Endothelial cell of umbilical vein (primary cell): Measurements from ENCODE around the gene LRRC53. TPM values are rescaled to one million over a fixed set of nuclear protein-coding genes. Genes with fewer than 3 reads are reported as not detected.

Experiments used
- BruUV-seq: library from RNA; stranded (reverse); fragments of 400-500 nt; replicated peaks from 2 replicates; lab custom pipeline; 2021; lab: Mats Ljungman, UMichigan
- CTCF ChIA-PET: fragments of 300-600, 350-600 bp; sonication (Branson Sonifier 250); formaldehyde crosslinking; loops from one replicate; lab custom pipeline; 2021; ENCODE audit warnings: antibody characterized with exemption, inconsistent platforms; lab: Charles Lee
- POLR2A ChIA-PET: fragments of 300-600, 350-600 bp; sonication (Branson Sonifier 250); formaldehyde crosslinking; loops from one replicate; lab custom pipeline; 2021; ENCODE audit warnings: antibody characterized with exemption, inconsistent platforms; lab: Charles Lee
- DNase-seq: peaks from one replicate; pipeline ENCODE4 v3.0.0-alpha.2; 2011; ENCODE audit warnings: low read depth, low spot score
- FAIRE-seq: peaks from 2 replicates; lab custom pipeline; 2011; peaks lifted over from hg19 to GRCh38; lab: Jason Lieb, UNC
- H2AFZ ChIP-seq: 2 replicates; pipeline ENCODE4 v1.6.0; 2012; ENCODE audit warnings: low read depth, low read length, control low read depth, inconsistent platforms
- H3K27ac ChIP-seq: 2 replicates; pipeline ENCODE4 v1.5.1; 2011; ENCODE audit warnings: low read depth, mild to moderate bottlenecking, control low read depth, low read length, moderate library complexity; ENCODE audit not compliant: insufficient read depth
- H3K27me3 ChIP-seq, 2 experiments: 2 replicates each; pipeline versions ENCODE4 v1.6.0 to v1.6.1; 2011; ENCODE audit warnings: low read length in 2 of 2, mixed read lengths in 1 of 2; ENCODE audit not compliant: control insufficient read depth in 2 of 2, insufficient read depth in 2 of 2
- H3K36me3 ChIP-seq, 2 experiments: 2 replicates in 1 of 2; 3 replicates in 1 of 2; pipeline ENCODE4 v1.5.1; 2011; ENCODE audit warnings: low read length in 2 of 2, mild to moderate bottlenecking in 1 of 2, moderate library complexity in 1 of 2; ENCODE audit not compliant: control insufficient read depth in 2 of 2, insufficient read depth in 2 of 2; ENCODE audit errors: extremely low read depth in 1 of 2
- H3K4me1 ChIP-seq: 3 replicates; pipeline ENCODE4 v1.5.1; 2011; ENCODE audit warnings: mild to moderate bottlenecking, low read length; ENCODE audit not compliant: control insufficient read depth, insufficient read depth; ENCODE audit errors: extremely low read depth
- H3K4me2 ChIP-seq: 2 replicates; pipeline ENCODE4 v1.6.1; 2011; ENCODE audit warnings: low read length, control low read depth, mixed read lengths; ENCODE audit not compliant: insufficient read depth
- H3K4me3 ChIP-seq, 3 experiments: fragments of 200-600 bp in 1 of 3; sonication (generic), shearing (Covaris generic) in 1 of 3; replicated peaks in 1 of 3; 2 replicates each; pipeline ENCODE4 v1.5.1; 2011 to 2016; ENCODE audit warnings: control low read depth in 3 of 3, low read length in 3 of 3, mild to moderate bottlenecking in 2 of 3, inconsistent platforms in 1 of 3, low read depth in 1 of 3, moderate library complexity in 1 of 3; ENCODE audit not compliant: insufficient read depth in 1 of 3
- H3K79me2 ChIP-seq: 2 replicates; pipeline ENCODE4 v1.6.0; 2012; ENCODE audit warnings: low read length, inconsistent platforms; ENCODE audit not compliant: control insufficient read depth, insufficient read depth
- H3K9ac ChIP-seq: replicated peaks from 2 replicates; pipeline ENCODE3; 2011; ENCODE audit warnings: low read length, control low read depth; ENCODE audit not compliant: insufficient read depth; ENCODE audit errors: extremely low read depth
- H3K9me1 ChIP-seq: replicated peaks from 3 replicates; pipeline ENCODE4 v1.6.0; 2011; ENCODE audit warnings: mild to moderate bottlenecking, low read length; ENCODE audit not compliant: control insufficient read depth, insufficient read depth; ENCODE audit errors: extremely low read depth
- H3K9me3 ChIP-seq: replicated peaks from 2 replicates; pipeline ENCODE4 v1.5.1; 2012; ENCODE audit warnings: low read length, inconsistent platforms; ENCODE audit not compliant: control insufficient read depth, insufficient read depth
- H4K20me1 ChIP-seq: replicated peaks from 2 replicates; pipeline ENCODE3; 2011; ENCODE audit warnings: mild to moderate bottlenecking, low read length; ENCODE audit not compliant: control insufficient read depth, insufficient read depth; ENCODE audit errors: extremely low read depth
- FOS ChIP-seq: IDR thresholded peaks from 2 replicates; pipeline ENCODE4 v1.6.1; 2011; ENCODE audit warnings: mild to moderate bottlenecking, low read length, moderate library complexity, borderline replicate concordance; ENCODE audit not compliant: insufficient read depth
- GATA2 ChIP-seq: IDR thresholded peaks from 2 replicates; pipeline ENCODE4 v1.7.0; 2011; ENCODE audit warnings: low read depth, mild to moderate bottlenecking, moderate library complexity, mixed read lengths, low read length; ENCODE audit not compliant: insufficient read length, insufficient read depth
- JUN ChIP-seq: IDR thresholded peaks from 2 replicates; pipeline ENCODE4 v1.6.1; 2011; ENCODE audit warnings: borderline replicate concordance, low read depth; ENCODE audit not compliant: insufficient read length, insufficient read depth
- MYC ChIP-seq: IDR thresholded peaks from one replicate; pipeline ENCODE4 v1.6.1; 2011; ENCODE audit warnings: mild to moderate bottlenecking, low read depth, low read length
- POLR2A ChIP-seq: IDR thresholded peaks from 2 replicates; pipeline ENCODE4 v1.6.1; 2012; ENCODE audit warnings: low read depth, mild to moderate bottlenecking, control low read depth, low read length
- POLR2AphosphoS5 ChIP-seq: IDR thresholded peaks from 2 replicates; pipeline ENCODE4 v1.6.1; 2012; ENCODE audit warnings: low read depth, mild to moderate bottlenecking, control low read depth, low read length, moderate library complexity; ENCODE audit not compliant: insufficient read depth
- dilution Hi-C: fragments of 300-500 bp; cut with MboI; formaldehyde crosslinking; loops from one replicate; pipeline ENCODE4 v1.15.0; 2019; ENCODE audit warnings: low sequenced_read_pairs; ENCODE audit not compliant: extremely low pct_ligation_motif_present
- intact Hi-C: fragments of 100-400 bp; cut with micrococcal nuclease; formaldehyde crosslinking; loops from one replicate; pipeline ENCODE4 v1.10.0; 2022
- polyA plus RNA-seq, 4 experiments: library from polyadenylated mRNA; depleted of rRNA in 3 of 4; stranded (reverse) in 3 of 4; unstranded in 1 of 4; fragments of >200 nt; gene quantifications; 2 replicates each; pipeline versions ENCODE4 v1.2.1 to v1.2.3, GENCODE V29; 2011 to 2012; ENCODE audit warnings: missing spikeins in 1 of 4
- total RNA-seq: library from RNA; stranded (reverse); gene quantifications from 2 replicates; pipeline ENCODE4 v1.2.3, GENCODE V29; 2021
- TF ChIP-seq, protein P1 (sequence below): IDR thresholded peaks from 2 replicates; pipeline ENCODE4 v1.6.1; 2011; ENCODE audit not compliant: insufficient read depth, insufficient read length
- TF ChIP-seq, protein P2 (sequence below), 2 donors: IDR thresholded peaks; 1 replicate in 1 of 2; 2 replicates in 1 of 2; pipeline ENCODE4 v1.5.1; 2011; ENCODE audit warnings: low read length in 2 of 2, mild to moderate bottlenecking in 2 of 2, moderate library complexity in 2 of 2, control low read depth in 1 of 2, inconsistent platforms in 1 of 2, low read depth in 1 of 2; ENCODE audit not compliant: insufficient read depth in 1 of 2; ENCODE audit errors: extremely low read depth in 1 of 2

LRRC53 gene
- total and polyA plus RNA-seq, 2 donors (not counting 3 experiments of a cell fraction or from before 2014, with no cell fraction given) = not detected

DNA sequence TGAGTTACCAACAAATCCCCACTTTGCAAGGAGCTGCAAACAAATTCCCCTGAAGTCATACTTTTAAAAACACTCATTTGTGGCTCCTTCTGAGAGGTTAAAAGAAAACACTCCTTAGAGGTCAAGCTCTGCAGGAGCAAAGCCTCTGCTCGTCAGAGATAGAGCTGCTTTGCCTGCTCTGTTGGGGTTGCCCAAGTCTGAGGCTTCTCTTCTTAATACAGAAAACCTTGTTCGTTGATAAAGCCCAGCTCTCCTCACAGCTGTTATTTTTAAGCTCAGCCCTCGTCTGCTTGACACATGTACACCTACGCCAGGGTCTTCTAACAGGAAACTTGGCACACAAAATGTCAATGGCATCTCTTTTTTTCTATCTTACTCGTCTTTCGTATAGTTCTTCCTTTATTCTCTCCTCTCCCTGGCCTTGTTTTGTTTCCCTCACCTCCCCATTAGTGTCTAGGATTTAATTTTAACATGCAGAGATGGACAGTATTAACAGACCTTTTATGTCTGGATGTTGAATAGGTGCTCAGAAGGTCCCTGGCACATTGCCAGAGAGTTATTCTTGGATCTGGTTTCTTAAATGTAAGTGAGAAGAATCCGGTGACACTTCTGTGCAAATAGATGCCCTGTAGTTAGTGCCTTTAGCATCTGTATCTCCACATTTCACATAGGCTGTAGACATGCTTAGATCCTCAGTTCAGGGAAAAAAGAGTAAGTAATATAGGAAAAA is 86.0 kb downstream of the LRRC53 start:
- Histone ChIP-seq H3K4me2 (no peak overlapping the region), H3K27ac (no peak overlapping the region), H3K27me3 (no peaks in the 10 kb centered on the region), H2AFZ (no peak overlapping the region), H3K79me2 (no peaks in the 10 kb centered on the region), H3K9me3 (no peaks in the 10 kb centered on the region), H3K9me1 (no peaks in the 10 kb centered on the region), H3K36me3 (no peaks in the 10 kb centered on the region), H3K4me3 (no peak overlapping the region), H4K20me1 (no peaks in the 10 kb centered on the region), H3K4me1 (no peaks in the 10 kb centered on the region), H3K9ac (no peak overlapping the region)
- FAIRE-seq (no peak), DNase-seq (no peak)
- dilution Hi-C loops (no loop called here), intact Hi-C loops (no loop called here)
- ChIA-PET CTCF (interaction anchor here (1.5 kb wide), 1 partner anchor 11 kb away, joined by 3 read pairs; no protein-coding TSS in a partner anchor), POLR2A (no interaction called here)
- TF ChIP-seq MYC = no peak
- no peak for TF ChIP-seq GATA2
- no peak for TF ChIP-seq JUN
- no peak for TF ChIP-seq POLR2A
- no peak for TF ChIP-seq POLR2AphosphoS5
- TF ChIP-seq FOS = no peak
- TF ChIP-seq, protein P1, sequence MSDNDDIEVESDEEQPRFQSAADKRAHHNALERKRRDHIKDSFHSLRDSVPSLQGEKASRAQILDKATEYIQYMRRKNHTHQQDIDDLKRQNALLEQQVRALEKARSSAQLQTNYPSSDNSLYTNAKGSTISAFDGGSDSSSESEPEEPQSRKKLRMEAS = no peak
- TF ChIP-seq, protein P2, sequence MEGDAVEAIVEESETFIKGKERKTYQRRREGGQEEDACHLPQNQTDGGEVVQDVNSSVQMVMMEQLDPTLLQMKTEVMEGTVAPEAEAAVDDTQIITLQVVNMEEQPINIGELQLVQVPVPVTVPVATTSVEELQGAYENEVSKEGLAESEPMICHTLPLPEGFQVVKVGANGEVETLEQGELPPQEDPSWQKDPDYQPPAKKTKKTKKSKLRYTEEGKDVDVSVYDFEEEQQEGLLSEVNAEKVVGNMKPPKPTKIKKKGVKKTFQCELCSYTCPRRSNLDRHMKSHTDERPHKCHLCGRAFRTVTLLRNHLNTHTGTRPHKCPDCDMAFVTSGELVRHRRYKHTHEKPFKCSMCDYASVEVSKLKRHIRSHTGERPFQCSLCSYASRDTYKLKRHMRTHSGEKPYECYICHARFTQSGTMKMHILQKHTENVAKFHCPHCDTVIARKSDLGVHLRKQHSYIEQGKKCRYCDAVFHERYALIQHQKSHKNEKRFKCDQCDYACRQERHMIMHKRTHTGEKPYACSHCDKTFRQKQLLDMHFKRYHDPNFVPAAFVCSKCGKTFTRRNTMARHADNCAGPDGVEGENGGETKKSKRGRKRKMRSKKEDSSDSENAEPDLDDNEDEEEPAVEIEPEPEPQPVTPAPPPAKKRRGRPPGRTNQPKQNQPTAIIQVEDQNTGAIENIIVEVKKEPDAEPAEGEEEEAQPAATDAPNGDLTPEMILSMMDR (IDR thresholded peaks at IDR 0.05; ENCODE audit: extremely low read depth in 1 of 2, insufficient read depth in 1 of 2, low read depth in 1 of 2, low read length in 2 of 2) = no peak
- BruUV-seq = no TSS peak
